Uterus (tissue), 4 donors: Measurements from ENCODE around the gene ALDH16A1. TPM values are rescaled to one million over a fixed set of nuclear protein-coding genes. Genes with fewer than 3 reads are reported as not detected.

ENCODE experiments used
- DNase-seq, 2 donors: peaks; one replicate each; pipeline ENCODE4 v3.0.0-alpha.2; 2019 to 2020
- H3K27ac ChIP-seq, 2 donors: fragments of 200-600 bp; sonication (generic); 1 replicate in 1 of 2; 2 replicates in 1 of 2; pipeline ENCODE4 v1.5.1; 2016 to 2018
- H3K27me3 ChIP-seq, 2 donors: fragments of 200-600 bp; sonication (generic); one replicate each; pipeline ENCODE4 v1.5.1; 2018 to 2019; ENCODE audit warnings: control low read depth in 1 of 2
- H3K36me3 ChIP-seq, 2 donors: fragments of 200-600 bp; sonication (generic); one replicate each; pipeline ENCODE4 v1.5.1; 2019; ENCODE audit warnings: control low read depth in 1 of 2
- H3K4me1 ChIP-seq, 2 donors: fragments of 200-600 bp; sonication (generic); one replicate each; pipeline ENCODE4 v1.5.1; 2018 to 2019; ENCODE audit warnings: control low read depth in 1 of 2
- H3K4me3 ChIP-seq, 2 donors: fragments of 200-600 bp; sonication (generic); 1 replicate in 1 of 2; 2 replicates in 1 of 2; pipeline ENCODE4 v1.5.1; 2018 to 2019; ENCODE audit warnings: mild to moderate bottlenecking in 1 of 2
- H3K9me3 ChIP-seq, 2 donors: fragments of 200-600 bp; sonication (generic); one replicate each; pipeline ENCODE4 v1.5.1; 2019; ENCODE audit warnings: control low read depth in 1 of 2
- POLR2A ChIP-seq, 2 donors: fragments of 450-650 bp; IDR thresholded peaks; one replicate each; pipeline ENCODE4 v1.6.1; 2016; ENCODE audit warnings: antibody characterized with exemption in 2 of 2, mild to moderate bottlenecking in 1 of 2, moderate library complexity in 1 of 2
- intact Hi-C: fragments of 100-400 bp; cut with DNase I; formaldehyde crosslinking; loops from one replicate; pipeline ENCODE4 v1.15.1; 2023; ENCODE audit warnings: low total_unique reads
- total RNA-seq, 4 donors: library from RNA; depleted of rRNA in 3 of 4; stranded (reverse); fragments of >200 nt in 3 of 4; gene quantifications; one replicate each; pipeline versions ENCODE4 v1.1.0 to v1.2.4, GENCODE V29; 2014 to 2023
- TF ChIP-seq, protein P1 (sequence below), 4 experiments: fragments of 200-600 bp in 2 of 4; fragments of 450-650 bp in 2 of 4; sonication (generic) in 2 of 4; IDR thresholded peaks; one replicate each; pipeline ENCODE4 v1.5.1; 2016 to 2019; ENCODE audit warnings: antibody characterized with exemption in 4 of 4, mild to moderate bottlenecking in 2 of 4, moderate library complexity in 1 of 4
- donor health status: DM: yes; HTN: yes; CAD: no.

ALDH16A1 gene
- total RNA-seq, 4 donors from 2014 or later = 13.5 to 40.8 (median 34.5) TPM

DNA sequence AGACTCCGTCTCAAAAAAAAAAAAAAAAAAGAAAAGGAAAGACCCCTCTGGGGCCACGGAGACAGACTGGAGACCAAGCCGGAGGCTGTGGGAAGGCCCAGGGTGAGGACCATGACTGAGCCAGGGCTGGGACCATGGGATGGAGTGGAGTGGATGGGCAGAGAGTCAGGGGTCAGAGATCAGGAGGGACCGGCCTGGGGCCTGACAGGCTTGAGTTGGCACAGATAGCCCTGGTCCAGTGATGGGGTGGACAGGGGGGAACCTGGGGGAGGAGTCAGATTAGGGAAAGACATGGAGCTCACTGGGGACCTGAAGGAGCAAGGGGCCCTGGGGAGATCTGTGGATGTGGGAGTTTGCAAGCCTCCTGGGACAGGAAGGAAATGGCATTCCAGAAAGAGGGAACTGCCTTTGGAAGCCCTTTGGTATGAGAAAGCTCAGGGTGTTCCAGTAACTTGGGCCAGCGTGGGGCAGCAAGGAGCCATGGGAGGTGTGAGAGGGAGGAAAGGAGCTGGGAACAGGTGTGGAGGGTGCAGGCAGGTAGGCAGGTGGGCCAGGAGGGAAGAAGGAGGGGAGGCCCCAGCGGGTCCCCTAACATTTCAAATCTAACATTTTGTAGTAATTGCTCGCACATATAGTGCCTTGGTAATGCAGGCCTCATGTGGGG, 28.1 kb downstream of the ALDH16A1 start:
- no peak for DNase-seq
- intact Hi-C loops = no loop called here
- H3K27me3 ChIP-seq = no peaks in the 10 kb centered on the region
- no peaks in the 10 kb centered on the region for H3K9me3 ChIP-seq
- H3K4me3 ChIP-seq = no peak overlapping the region
- no peak overlapping the region for H3K27ac ChIP-seq
- no peaks in the 10 kb centered on the region for H3K36me3 ChIP-seq
- TF ChIP-seq, protein P1, sequence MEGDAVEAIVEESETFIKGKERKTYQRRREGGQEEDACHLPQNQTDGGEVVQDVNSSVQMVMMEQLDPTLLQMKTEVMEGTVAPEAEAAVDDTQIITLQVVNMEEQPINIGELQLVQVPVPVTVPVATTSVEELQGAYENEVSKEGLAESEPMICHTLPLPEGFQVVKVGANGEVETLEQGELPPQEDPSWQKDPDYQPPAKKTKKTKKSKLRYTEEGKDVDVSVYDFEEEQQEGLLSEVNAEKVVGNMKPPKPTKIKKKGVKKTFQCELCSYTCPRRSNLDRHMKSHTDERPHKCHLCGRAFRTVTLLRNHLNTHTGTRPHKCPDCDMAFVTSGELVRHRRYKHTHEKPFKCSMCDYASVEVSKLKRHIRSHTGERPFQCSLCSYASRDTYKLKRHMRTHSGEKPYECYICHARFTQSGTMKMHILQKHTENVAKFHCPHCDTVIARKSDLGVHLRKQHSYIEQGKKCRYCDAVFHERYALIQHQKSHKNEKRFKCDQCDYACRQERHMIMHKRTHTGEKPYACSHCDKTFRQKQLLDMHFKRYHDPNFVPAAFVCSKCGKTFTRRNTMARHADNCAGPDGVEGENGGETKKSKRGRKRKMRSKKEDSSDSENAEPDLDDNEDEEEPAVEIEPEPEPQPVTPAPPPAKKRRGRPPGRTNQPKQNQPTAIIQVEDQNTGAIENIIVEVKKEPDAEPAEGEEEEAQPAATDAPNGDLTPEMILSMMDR (IDR thresholded peaks at IDR 0.05) = no peak
- no peak for TF ChIP-seq POLR2A (IDR thresholded peaks at IDR 0.05)
- H3K4me1 ChIP-seq = peaks cover 0 to 4% of the 10 kb centered on the region in 2 donors

DNA sequence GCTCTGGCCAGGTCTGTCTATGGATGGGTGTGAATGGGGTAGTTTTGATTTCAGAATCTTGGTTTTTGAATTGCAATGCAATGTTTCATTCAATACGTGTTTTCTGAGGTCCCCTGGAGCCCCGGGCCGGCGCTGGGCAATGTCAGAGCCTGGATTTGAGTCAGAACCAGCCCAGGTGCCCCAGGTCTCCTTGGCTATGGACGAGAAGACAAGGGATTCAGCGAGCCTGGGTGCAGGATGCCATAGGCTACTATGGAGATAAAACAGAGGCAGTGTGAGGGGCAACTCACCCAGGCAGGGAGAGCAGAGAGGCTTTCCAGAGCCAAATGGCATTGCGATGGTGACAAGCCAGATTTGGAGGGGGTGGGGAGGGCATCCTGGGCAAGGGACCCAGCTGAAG, 33.2 kb downstream of the ALDH16A1 start:
- H3K4me3 ChIP-seq = no peak overlapping the region
- intact Hi-C loops = no loop called here
- peak overlapping the region in 1 of 2 donors; percentile 83 for H3K27ac ChIP-seq
- no peaks in the 10 kb centered on the region for H3K9me3 ChIP-seq
- H3K4me1 ChIP-seq = peaks cover 9 to 20% of the 10 kb centered on the region in 2 donors
- H3K27me3 ChIP-seq = no peaks in the 10 kb centered on the region
- no peak for DNase-seq
- H3K36me3 ChIP-seq = no peaks in the 10 kb centered on the region
- TF ChIP-seq POLR2A (IDR thresholded peaks at IDR 0.05) = no peak
- TF ChIP-seq, protein P1 (IDR thresholded peaks at IDR 0.05) = no peak

DNA sequence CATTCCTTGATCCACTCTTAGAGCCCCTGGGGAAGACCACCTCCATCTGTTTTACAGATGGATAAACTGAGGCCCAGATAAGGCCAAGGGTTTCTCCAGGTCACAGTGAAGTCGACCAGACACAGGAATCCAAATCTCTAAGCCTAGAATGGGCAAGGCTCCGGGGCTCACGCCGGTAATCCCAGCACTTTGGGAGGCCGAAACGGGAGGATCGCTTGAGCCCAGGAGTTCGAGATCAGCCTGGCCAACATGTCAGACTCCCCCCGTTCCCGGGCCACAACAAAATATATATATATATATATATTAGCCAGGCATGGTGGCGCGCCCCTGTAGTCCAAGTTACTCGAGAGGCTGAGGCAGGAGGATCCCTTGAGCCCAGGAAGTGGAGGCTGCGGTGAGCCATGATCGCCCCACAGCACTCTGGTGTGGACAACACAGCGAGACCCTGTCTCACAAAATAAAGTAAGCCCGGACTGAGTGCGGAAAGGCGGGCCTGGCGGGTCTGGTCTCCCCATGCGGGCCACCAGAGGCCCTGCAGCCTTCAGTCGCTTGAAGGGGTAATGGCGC, 33.8 kb downstream of the ALDH16A1 start:
- no peak for TF ChIP-seq POLR2A (IDR thresholded peaks at IDR 0.05)
- TF ChIP-seq, protein P1 (IDR thresholded peaks at IDR 0.05) = peak in 1 of 4 experiments; percentile 17
- Histone ChIP-seq H3K9me3 (no peaks in the 10 kb centered on the region), H3K4me3 (peak overlapping the region; percentile 7 to 12), H3K27me3 (no peaks in the 10 kb centered on the region), H3K36me3 (no peaks in the 10 kb centered on the region), H3K4me1 (peaks cover 9 to 20% of the 10 kb centered on the region in 2 donors), H3K27ac (peak overlapping the region; percentile 80 to 83)
- DNase-seq = no peak
- intact Hi-C loops = no loop called here

DNA sequence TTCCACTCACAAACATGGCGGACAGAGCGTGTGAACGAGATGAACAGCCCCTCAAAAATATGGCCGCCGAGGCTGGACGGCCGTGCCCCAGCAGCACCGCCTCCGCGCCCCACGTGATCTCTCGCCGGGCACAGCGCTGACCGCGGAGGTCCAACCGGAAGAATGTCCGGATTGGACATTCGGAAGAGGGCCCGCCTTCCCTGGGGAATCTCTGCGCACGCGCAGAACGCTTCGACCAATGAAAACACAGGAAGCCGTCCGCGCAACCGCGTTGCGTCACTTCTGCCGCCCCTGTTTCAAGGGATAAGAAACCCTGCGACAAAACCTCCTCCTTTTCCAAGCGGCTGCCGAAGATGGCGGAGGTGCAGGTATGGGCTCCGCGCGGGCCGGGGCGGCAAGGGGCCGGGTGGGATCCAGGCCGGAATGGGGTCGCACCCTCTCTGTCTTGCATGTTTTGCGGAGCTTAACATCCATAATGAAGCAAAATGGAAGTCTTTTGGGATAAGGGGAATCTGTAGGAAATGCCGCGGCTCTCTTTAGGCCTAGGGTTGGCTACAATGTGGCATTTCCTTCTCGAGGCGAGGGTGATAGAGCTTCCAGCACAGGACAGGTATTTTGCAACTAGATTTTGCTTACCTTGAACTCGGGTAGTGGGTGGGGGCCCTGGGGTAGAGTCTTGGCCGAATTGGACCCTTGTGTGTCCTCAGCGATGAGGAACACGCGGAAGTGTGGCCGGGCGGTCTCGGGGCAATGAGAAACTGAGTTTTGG, 34.4 kb downstream of the ALDH16A1 start, which contains the start of gene RPL13A:
RPL13A (plus strand) TSS at position 332 of the 769 bp plus-strand sequence; CDS start at position 354, 22 bp downstream.
- no peaks in the 10 kb centered on the region for H3K9me3 ChIP-seq
- no peaks in the 10 kb centered on the region for H3K27me3 ChIP-seq
- H3K27ac ChIP-seq = peak within 1 kb of the TSS; percentile 93
- no peaks in the 10 kb centered on the region for H3K36me3 ChIP-seq
- H3K4me3 ChIP-seq = peak within 1 kb of the TSS; percentile 93 to 94
- DNase-seq = peak; percentile 99 to 100
- intact Hi-C loops = no loop called here
- TF ChIP-seq, protein P1 (IDR thresholded peaks at IDR 0.05) = peak in 1 of 4 experiments; percentile 3
- peak; percentile 94 to 98 for TF ChIP-seq POLR2A (IDR thresholded peaks at IDR 0.05)
- H3K4me1 ChIP-seq = peaks cover 9 to 20% of the 10 kb centered on the region in 2 donors
